GM12865 (cell line): Measurements from ENCODE around the gene ASTN2.

Experiments
- DNase-seq: peaks from one replicate; pipeline ENCODE4 v3.0.0; 2010; ENCODE audit warnings: low read depth
- H3K4me3 ChIP-seq: 2 replicates; pipeline ENCODE4 v1.5.1; 2011; ENCODE audit warnings: mild to moderate bottlenecking, low read depth, low read length, control low read depth
- TF ChIP-seq, protein P1 (sequence below): IDR thresholded peaks from 2 replicates; pipeline ENCODE4 v1.5.1; 2011; ENCODE audit warnings: low read length, control low read depth, low read depth, inconsistent platforms; ENCODE audit not compliant: insufficient read depth; ENCODE audit errors: missing control alignments

The ASTN2 gene

DNA sequence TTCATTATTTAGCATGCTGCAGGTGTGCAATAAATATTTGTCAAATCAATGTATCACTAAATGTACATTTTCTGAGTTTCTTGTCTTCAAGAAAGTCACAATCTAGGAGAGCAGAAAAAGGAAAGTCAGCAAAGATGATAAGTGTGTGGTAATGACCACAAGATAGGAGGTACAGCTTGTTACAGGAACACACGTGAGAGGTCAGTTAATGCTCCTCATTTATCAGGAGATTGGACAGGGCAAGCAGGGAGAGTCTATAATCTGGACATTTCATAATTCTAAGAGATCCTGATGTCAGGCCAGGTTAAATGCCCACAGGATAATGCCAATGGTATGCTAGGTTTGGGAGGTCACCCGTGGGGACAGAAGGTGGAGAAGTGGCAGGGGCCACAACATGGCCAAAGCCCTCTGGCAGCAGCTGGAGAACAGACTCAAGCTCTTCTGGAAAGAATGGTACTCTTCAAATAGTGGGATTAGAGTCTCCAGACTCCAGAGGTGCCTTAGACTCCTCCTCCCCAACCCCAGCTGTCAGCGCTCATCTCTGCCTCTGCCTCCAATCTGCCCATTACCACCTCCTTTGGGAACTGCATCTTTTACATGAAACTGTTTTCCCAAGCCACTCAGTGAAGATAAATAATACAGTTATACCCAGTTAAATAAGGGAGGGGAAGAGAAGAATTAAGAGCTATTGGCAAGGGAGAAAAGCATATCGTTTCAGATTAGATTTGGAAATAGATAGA lies 114.3 kb downstream of the ASTN2 start:
- no peak overlapping the region for H3K4me3 ChIP-seq
- TF ChIP-seq, protein P1, sequence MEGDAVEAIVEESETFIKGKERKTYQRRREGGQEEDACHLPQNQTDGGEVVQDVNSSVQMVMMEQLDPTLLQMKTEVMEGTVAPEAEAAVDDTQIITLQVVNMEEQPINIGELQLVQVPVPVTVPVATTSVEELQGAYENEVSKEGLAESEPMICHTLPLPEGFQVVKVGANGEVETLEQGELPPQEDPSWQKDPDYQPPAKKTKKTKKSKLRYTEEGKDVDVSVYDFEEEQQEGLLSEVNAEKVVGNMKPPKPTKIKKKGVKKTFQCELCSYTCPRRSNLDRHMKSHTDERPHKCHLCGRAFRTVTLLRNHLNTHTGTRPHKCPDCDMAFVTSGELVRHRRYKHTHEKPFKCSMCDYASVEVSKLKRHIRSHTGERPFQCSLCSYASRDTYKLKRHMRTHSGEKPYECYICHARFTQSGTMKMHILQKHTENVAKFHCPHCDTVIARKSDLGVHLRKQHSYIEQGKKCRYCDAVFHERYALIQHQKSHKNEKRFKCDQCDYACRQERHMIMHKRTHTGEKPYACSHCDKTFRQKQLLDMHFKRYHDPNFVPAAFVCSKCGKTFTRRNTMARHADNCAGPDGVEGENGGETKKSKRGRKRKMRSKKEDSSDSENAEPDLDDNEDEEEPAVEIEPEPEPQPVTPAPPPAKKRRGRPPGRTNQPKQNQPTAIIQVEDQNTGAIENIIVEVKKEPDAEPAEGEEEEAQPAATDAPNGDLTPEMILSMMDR, result no peak
- no peak for DNase-seq

DNA sequence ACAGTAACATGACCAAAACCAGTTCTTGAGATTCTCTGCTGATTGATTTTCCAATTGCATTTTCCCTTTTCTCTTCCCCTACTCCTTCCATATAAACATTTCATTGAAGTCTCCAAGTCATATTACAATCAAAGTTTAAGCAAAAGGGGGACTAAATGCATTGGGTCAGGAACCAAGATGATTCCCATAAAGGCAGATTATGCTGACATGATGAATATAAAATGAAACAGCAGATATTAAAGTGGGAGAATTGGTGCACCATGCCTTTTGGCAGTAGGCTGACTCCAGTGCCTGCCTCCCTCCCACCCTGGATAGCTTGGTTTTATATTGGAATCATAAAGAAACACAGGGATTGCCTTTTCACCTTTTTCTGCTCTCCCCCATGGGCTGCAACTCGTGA lies 118.4 kb downstream of the ASTN2 start:
- TF ChIP-seq, protein P1, result no peak
- no peak for DNase-seq

DNA sequence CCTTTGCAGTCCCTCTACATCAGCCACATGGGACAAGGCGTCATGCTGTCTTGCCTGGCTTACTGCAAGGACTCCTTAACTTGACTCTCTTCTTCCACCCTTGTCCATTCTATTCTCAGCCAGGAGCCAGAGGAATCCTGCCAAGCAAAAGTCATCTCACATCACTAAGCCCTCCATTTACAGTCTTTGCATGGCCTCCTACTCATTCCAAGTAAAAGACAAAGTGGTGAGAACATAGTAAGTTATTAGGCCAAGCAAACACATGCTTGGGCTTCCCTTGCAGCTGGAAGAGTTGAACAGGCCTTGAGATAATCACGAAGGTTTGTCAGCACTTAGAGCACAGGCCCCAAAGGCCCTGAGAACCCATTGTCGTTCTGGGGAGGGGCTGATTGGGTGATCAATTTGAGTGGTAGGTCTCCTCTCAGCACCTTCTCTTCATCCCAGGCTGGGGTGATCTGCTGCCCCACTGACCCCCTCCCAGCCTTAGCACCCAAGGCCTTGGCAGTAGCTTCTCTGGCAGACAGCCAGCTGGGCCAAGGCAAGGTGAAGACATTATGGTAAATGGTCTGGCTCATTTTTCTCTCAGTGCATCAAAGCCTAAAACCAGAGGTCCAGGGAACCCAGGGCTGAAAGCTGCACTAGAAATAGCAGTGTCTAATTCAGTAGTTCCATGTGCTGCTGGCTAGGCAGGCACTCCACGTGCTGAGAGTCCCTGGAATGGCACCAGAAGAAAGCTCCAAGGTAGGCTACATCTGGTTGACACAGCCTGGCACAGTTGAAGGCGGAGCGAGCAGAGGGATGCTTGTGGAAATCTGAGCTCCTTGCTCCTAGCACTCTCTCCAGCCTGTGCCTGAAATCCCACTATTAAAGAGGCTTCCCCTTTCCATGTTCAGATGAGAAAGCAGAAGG lies 121.4 kb downstream of the ASTN2 start:
- TF ChIP-seq, protein P1, result no peak
- no peak for DNase-seq
- no peak overlapping the region for H3K4me3 ChIP-seq

More for the DNA sequence above, 118.4 kb downstream of the ASTN2 start:
- H3K4me3 ChIP-seq, result no peak overlapping the region

DNA sequence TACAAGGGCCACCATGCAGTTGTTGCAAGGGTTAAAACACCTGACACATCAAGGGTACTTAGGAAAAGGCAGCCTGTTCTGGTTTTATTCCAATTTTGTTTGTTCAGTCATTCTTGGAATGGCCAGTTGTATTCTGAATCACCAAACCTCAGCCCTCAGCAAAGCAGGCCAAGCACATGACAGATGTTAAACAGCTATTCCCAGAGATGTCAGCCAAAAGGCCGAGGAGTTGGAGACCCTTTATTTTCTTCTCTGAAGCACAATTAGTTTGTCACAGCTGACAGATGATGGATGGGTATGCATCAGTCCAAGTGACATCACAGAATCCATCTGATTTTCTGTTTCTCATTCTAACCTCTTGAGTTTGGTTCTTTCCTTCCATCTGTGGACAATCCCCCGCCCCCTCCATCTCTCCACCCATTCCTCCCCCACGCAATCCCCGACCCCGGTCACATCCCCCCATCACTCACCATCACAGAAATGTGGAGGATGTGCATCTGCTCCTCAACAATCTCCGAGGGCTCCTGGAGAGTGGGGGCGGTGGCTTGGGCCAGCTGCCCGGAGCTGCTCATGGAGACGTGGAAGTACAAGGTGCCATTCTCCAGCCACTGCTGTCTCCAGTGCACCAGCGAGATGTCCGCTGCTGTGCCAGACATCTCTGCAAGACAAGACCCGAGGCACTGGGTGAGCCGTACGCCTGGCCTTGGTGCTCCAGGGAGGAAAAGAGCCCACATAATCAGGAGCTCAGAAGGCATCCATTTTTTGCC lies 123.8 kb downstream of the ASTN2 start:
- DNase-seq, result no peak
- TF ChIP-seq, protein P1, result no peak
- no peak overlapping the region for H3K4me3 ChIP-seq

DNA sequence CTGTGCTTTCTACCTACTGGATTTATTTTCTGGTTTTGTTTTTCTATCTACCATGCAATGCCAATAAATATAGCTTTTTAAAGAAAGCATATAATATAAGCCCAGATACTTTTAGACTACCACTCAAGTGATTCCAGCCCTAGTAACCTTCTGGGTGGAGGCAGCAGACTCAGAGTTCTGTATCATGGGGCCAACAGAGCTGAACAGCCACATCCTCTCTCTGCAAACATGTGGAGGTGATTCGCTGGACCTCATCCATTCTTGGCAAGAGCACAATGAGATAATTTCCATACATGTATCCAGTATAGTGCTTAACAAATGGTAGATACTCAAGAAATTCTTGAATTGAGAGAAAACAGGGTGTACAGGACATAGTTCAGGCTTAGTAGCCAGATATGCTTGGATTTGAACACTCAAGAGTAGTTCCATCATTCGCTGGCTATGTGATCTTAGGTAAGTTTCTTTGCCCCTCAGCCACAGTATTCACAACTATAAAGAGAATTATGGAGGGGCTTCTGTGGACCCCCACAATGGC lies 124.5 kb downstream of the ASTN2 start:
- DNase-seq, result no peak
- no peak overlapping the region for H3K4me3 ChIP-seq
- TF ChIP-seq, protein P1, result no peak

DNA sequence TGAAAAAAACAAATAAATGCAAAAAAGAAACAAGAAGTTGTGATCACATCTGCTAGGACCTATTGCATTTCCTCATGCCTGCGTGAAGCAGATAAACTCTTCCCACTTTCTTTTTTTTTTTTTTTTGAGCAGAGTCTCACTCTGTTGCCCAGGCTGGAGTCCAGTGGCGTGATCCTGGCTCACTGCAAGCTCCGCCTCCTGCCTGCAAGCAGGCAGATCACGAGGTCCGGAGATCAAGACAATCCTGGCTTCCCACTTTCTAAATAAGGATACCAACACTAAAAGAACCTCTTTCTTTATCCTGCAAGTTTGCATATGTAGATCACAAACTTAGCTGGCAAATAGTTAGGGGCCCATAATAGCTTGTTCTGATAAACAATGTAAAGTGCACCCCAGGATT lies 128.6 kb downstream of the ASTN2 start:
- H3K4me3 ChIP-seq, result no peak overlapping the region
- DNase-seq, result no peak
- TF ChIP-seq, protein P1, result no peak
